HUES64 (cell line): ENCODE data around the gene MAP1LC3A.

Experiments used
- H3K27ac ChIP-seq: 2 replicates; pipeline ENCODE4 v1.7.0; 2013; ENCODE audit warnings: low read depth, low read length, inconsistent platforms
- H3K27me3 ChIP-seq: 2 replicates; pipeline ENCODE4 v1.6.1; 2013; ENCODE audit warnings: mild to moderate bottlenecking, low read length; ENCODE audit not compliant: insufficient read depth
- H3K36me3 ChIP-seq: 2 replicates; pipeline ENCODE4 v1.6.1; 2013; ENCODE audit warnings: mild to moderate bottlenecking, low read length; ENCODE audit not compliant: insufficient read depth
- H3K4me1 ChIP-seq: 2 replicates; pipeline ENCODE4 v1.6.1; 2013; ENCODE audit warnings: mild to moderate bottlenecking, low read length, moderate library complexity; ENCODE audit not compliant: insufficient read depth
- H3K4me3 ChIP-seq: 2 replicates; pipeline ENCODE4 v1.5.1; 2013; ENCODE audit warnings: mild to moderate bottlenecking, low read length, moderate library complexity
- H3K9ac ChIP-seq: 2 replicates; pipeline ENCODE4 v1.6.1; 2013; ENCODE audit warnings: mild to moderate bottlenecking, low read depth, low read length
- H3K9me3 ChIP-seq: 2 replicates; pipeline ENCODE4 v1.6.1; 2013; ENCODE audit warnings: low read depth, low read length; ENCODE audit not compliant: insufficient read depth
- WGBS: fragments of 150-250, 120-280 bp; methylation state at CpG from one replicate; pipeline ENCODE4 v1.1.7; 2013; ENCODE audit warnings: missing lambda C conversion rate; 5-methylcytosine and 5-hydroxymethylcytosine counted together

Gene MAP1LC3A

DNA sequence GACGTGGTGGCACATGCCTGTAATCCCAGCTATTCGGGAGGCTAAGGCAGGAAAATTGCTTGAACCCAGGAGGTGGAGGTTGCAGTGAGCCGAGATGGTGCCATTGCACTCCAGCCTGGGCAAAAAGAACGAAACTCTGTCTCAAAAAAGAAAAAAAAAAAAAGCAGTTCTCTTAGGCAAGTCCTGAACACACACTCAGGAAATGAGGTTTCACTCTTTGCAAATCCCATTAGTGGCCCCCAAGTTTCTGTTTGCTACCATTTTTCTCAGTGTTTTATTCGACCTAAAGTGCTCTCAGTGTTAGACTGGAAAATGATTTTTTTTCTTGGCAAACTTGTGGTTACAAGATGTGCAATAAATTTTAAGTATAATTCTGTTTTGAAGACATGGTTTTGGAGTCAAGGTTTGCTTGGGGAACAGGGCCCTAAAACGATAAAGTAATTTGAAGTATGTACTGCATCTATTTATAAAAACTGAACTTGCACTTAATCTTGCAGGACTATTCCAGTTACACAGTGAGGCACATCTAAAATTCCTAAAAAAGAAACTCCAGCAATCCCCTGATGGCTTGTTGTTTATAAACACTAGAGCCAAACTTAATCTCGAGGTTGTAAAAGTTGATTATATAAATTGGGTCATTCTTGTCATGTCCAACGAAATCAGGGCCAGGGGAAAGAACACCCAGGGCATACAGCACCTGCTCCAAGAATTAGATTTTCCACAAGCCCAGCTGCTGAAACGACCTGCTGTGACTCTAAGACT, 42.6 kb downstream of the MAP1LC3A start:
- 0 out of 2 replicates have a peak, but pooled peaks cover 3% of the 10 kb centered on the region for H3K36me3 ChIP-seq
- H3K27me3 ChIP-seq: no peaks in the 10 kb centered on the region
- H3K27ac ChIP-seq: no peak overlapping the region
- WGBS: 90% methylated on average over 9 of the region's 9 CpGs
- H3K4me3 ChIP-seq: no peak overlapping the region
- no peak overlapping the region for H3K9ac ChIP-seq
- no peaks in the 10 kb centered on the region for H3K9me3 ChIP-seq
- H3K4me1 ChIP-seq: no peaks in the 10 kb centered on the region

DNA sequence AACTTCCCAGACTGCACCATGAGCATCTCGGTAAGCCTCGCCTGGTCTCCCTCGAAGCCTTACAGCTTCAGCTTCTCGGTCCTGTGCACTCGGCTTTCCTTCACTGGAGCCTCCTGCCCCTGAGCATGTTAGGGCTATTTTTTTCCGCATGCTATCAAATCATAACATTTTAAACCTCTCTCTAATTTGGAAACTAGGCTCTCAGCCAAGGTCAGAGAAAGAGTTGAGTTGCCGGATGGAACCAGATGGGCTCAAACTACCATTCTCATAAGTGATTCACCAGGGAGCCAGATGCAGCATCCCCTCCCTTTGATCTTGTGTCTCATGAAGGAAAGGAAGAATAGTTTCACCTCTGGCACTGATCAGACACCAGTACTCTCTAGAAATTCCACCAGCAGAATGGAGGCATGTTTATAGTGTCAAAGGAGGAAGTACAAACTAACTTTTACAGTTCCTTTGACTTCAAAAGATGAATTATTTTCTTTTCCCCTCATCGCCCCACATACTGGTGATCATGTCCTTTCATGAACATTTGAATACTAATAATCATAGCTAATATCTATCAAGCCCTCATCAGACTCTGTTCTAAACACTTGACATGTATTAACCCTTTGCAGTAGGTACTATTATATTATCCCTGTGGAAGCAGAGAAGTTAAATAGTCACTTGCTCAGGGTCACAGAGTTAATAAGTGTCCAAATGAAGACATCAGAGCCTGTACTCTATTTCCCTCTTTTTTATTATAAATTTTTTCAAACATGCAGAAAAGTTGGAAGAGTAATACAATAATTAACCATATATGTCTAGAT, 46.7 kb downstream of the MAP1LC3A start:
- Histone ChIP-seq H3K36me3 (0 out of 2 replicates have a peak, but pooled peaks cover 3% of the 10 kb centered on the region), H3K9me3 (no peaks in the 10 kb centered on the region), H3K27ac (no peak overlapping the region), H3K27me3 (no peaks in the 10 kb centered on the region), H3K4me3 (no peak overlapping the region), H3K4me1 (no peaks in the 10 kb centered on the region), H3K9ac (no peak overlapping the region)
- WGBS: 92% methylated on average over 8 of the region's 8 CpGs

DNA sequence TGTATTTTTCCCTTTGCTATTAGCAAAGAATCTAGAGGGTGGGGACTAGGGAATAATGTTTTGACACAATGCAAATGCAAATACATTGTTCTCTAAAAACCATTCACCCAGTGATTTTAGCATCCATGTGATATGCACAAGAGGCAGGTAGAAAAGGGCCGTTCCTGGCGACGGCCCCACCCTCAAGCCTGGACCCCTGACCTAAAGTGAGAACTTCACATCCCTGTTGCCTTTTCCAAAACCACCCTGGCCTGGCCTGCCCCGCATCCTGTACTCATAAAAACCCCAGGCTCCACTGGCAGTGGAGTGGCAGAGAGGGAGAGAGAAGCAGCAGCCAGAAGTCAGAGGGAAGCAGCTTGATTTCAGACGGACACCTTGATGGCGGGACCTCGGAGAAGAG, 48.5 kb downstream of the MAP1LC3A start:
- Histone ChIP-seq H3K27ac (no peak overlapping the region), H3K9ac (no peak overlapping the region), H3K4me3 (no peak overlapping the region), H3K27me3 (no peaks in the 10 kb centered on the region), H3K9me3 (no peaks in the 10 kb centered on the region), H3K36me3 (0 out of 2 replicates have a peak, but pooled peaks cover 3% of the 10 kb centered on the region), H3K4me1 (no peaks in the 10 kb centered on the region)
- 90% methylated on average over 7 of the region's 7 CpGs for WGBS
